HG02623 (cell line): Measurements from ENCODE around the gene NUP93.

ENCODE experiments used
- ATAC-seq: cut with Tn5 transposase; IDR thresholded peaks from one replicate; pipeline ENCODE4 v1.9.1; 2021; ENCODE audit warnings: moderate library complexity; ENCODE audit not compliant: unreplicated experiment

The NUP93 gene

DNA sequence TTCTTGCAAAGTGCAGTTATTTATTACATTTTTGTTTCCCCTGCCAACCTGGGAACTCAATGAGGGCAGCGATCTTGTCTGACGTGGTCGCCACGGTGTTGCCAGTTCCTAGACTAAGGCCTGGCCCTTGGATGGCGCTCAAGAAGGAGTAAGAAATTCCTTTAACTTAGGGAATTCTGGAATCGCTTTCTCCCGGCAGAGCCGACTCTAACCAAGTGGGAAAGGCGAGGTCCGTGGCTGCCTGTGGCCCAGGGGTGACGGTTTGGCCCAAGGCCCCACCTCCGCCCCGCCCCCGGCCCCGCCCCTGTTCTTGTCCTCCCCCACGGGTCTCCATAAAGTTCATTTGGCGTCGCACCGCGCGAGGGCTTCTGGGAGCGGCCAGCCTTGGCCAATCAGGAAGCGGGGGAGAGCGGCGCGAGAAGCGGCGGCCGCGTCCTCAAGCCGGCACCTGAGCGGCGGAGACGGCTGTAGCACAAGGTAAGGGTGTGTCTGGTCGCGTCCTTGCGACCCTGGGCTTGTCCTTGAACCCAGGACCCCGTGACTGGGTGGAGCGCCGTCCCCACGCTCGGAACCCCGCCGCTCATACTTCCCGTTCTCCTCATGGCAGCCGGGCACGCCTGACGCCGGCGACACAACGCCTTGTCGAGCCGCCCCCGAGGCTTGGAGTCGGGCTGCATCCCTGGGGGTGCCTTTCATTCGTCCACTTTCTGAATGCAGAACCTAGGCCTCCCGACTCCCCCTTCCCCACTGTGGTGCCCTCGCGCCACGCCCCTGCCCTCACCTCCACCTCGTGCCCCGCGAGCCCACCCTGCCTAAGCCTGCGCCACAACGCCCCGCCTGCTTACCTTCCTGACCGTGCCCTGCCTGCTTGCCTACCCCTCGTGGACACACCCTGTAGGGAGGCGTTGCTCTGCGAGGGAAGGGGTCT lies at the start of gene NUP93:
Gene NUP93, plus strand, starts transcription at position 395 of the 928 bp plus-strand sequence. CDS start 18,119 bp downstream, outside the sequence.
- ATAC-seq = peak; percentile 79

DNA sequence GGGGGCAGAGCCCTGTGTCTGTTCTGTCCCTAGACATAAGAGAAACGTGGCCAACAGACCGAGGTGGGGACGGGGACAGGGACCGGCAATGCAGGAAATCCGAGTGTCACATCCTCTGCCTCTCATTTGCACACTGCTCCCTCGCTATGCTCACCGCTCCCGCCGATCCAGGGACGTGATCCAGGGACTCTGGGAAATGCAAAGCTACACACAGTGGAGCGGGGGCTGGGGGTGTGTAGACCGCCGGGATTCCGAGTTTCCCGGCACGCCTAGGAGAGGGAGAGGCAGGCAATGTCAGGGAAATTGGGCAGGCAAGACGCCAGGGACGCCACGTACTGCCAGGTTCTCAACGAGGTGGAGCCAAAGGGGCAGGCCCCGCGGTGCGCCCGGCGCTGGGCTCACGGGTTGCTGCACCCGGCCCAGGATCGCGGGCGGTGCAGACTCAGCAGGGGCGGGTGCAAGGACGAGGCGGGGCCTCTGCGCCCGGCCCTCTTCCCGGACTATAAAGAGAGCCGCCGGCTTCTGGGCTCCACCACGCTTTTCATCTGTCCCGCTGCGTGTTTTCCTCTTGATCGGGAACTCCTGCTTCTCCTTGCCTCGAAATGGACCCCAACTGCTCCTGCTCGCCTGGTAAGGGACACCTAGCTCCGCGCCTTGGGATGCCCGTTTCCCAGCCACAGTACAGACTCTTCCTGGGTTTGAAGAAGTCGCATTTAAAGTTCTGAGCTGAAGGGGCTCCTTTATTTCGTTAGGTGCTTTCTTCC lies 47.8 kb upstream of the NUP93 start, which contains the start of gene MT1X:
Gene MT1X, plus strand, starts transcription at position 532 of the 764 bp plus-strand sequence. Its CDS starts 71 bp downstream, at position 603.
- peak; percentile 96 for ATAC-seq

DNA sequence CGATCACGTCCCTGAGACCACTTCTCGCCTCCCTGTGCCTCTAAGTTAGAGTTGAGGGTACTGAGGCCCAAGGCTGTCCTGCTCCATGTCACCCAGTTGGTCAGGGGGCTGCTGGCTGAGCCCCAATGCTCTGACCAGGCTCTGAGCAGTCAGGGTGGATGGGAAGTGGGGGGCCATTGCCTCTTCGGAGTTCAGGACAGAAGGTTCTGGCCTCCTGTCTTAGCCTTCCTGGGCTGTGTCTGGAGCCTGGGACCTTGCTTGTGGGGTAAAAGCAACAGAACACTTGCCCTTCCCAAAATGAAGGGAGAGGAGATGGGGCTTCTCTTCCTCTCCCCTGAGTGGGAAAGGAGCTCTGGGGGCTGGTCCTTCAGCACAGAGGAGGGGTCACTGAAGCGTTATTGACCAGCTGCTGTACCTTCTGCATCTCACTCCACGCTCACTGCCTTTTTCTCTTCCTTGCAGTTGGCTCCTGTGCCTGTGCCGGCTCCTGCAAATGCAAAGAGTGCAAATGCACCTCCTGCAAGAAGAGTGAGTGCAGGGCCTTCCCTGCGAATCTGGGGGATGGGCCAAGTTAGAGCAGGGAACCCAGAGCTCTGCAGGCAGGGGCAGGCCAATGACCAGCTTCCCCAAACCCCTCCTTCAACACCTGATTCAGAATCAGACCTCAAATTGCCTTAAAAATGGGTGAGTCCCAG lies 47.1 kb upstream of the NUP93 start:
- no peak for ATAC-seq

DNA sequence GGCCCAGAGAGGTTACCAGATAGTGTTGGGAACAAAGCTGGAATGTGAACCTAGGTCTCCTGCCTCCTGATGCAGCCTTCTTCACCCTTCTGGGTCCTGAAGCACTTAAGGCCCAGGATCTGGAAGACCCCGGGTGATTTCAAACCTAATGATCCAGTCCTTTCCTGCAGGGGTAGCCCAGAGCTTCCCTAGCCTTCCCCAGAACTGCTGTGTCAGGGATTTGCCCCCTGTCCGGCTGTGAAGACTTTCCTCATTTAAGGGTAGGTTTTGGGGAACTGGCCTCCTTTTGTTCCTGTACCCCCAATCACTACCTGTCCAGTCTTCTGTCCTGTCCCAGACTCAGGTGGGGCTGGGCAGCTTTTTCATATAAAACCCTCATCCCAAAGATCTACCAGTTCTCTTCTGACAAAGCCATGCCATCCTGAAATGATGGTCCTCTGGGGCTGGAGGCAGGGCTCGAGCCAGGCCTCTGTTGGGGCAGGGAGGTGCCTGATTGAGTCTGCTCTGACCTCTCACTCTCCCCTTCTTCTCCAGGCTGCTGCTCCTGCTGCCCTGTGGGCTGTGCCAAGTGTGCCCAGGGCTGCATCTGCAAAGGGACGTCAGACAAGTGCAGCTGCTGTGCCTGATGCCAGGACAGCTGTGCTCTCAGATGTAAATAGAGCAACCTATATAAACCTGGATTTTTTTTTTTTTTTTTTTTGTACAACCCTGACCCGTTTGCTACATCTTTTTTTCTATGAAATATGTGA lies 46.3 kb upstream of the NUP93 start:
- no peak for ATAC-seq

DNA sequence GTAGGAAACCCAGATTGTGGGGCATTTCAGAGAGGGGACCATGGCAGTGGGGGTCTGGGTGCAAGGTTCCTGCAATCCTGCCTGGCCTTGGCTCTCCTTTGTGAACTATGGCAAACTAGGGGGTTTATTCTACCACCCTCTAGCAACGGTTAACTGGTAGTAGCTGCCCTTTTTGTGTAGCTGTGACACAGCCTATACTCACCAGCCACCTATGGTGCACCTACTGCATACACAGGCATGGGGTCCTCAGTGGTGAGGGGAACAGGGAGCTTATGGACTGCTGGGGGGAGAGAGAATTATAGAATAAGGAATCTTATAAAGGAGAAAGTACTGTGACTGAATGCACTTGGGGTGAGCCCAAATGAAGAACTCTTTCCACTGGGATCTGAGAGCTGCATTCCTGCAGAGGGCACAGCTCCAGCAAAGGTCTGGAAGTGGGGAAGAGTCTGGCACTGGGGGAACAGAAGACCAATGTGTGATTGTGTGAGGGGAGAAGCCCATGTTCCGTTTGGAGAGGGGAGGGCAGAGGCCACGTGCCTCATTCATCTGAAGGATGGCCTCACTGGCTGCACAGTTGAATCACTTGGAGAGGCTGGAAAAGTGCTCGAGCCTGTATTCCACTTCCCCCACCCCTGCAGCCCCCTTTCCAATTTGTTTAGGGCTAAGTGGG lies 45.5 kb upstream of the NUP93 start:
- no peak for ATAC-seq

DNA sequence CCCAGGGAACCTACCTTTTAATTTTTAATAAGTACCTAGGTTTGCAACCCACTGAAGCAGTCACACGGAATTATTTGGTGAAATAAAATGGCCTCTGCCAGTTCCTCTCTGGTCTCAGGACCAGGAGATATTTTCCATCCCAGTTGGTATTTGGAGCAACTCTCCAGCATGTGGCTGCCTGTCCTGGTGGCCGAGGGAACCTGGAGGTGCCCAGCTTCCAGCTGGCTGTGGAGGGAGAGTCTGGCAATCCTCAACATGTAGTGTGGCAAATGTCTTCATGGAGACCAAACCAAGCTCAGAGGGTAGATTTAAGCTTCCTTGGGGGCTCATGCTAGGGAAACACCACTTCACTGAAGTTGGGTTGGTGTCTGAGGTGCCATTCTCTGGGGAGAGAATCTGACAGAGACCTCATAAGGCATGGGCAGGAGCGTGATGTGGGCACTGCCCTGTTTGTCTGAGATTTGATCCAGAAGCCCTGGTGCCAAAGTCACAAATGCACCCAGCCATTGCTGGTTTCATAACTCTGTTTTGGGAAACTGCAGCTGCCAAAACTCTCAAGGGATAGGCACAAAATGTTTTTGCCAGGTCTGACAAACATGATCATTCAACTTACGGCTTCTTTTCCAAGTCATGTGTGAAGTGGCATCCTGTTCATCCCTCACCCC lies 44.9 kb upstream of the NUP93 start:
- no peak for ATAC-seq

DNA sequence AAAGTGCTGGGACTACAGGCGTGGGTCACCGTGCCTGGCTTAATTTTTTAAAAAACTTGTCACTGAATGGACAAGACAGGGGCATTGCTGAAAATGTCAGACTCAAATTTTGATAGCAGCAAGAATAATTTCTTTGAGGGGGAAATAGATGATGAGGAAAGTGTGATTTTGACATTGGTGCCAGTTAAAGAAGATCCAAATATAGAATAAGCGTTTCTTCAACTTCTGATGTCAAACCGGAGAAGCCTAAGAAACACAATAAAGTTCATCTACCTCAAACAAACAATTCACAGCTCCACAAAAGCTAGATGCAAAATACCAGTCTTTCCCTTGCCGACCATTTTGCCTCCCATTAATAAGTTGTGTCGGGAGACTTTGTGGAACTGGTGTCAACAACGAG lies 43.2 kb upstream of the NUP93 start:
- no peak for ATAC-seq

DNA sequence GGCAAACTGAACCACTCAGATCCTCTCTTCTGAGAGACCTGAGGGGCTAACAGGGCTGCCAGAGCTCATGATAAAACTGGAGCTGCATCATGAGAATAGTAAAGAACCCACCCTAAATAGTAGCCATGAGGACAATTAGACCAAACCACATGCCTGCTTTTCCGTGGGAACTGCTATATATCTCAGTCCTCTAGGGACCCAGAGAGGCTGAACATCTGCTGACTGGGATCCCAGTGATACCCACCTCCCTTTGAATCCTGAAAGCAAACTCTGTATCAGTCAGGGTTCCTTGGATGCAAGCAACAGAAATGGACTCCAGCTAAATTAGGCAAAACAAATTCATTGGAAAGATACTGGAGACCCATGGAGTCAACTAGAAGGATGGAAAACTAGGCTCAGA lies 41.2 kb upstream of the NUP93 start:
- ATAC-seq = no peak

DNA sequence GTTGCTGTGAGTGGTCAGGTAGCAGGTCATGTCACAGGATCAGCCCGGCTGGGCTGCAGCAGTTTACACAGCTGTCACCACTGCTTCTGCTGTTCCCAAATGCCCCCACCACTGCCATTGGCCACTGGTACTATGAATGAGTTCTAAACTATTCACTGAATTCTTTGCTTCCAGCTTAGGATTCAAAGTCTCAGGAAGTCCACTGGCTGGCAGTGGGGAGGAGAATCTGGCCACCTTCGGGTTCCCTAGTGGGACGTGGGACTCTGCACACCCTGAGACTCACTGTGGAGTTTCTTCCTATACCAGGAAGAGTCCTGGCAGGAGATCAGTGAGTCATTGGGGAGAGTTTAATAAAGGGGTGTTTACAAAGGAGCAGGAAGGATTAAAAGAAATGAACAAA lies 40.8 kb upstream of the NUP93 start:
- no peak for ATAC-seq

DNA sequence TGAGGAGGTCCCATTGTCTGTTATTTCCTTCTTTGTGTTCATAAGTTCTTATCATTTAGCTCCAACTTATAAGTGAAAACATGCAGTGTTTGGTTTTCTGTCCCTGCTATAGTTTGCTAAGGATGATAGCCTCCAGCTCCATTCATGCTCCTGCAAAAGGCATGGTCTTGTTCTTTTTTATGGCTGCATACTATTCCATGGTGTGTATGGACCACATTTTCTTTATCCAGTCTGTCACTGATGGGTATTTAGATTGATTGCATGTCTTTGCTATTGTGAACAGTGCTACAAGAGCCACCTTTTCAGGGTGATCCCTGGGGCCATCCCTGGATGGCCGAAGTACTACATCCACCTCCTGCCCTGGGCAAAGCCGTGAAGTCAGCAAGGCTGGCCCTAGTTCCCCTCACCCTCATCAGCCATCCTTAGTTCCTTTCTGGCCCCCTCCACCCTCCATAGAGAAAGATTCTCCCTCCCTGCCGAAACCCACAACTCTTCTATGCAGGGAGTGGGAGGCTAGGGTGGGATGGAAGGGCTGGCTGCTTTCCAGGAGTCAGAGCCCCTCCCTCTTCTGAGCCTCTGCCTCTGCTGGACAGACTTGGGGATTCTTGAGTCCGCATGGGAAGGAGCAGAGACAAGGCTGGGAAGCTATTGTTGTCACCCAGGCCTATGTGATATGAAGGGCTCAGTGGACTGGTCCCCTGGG lies 39.4 kb upstream of the NUP93 start:
- no peak for ATAC-seq

DNA sequence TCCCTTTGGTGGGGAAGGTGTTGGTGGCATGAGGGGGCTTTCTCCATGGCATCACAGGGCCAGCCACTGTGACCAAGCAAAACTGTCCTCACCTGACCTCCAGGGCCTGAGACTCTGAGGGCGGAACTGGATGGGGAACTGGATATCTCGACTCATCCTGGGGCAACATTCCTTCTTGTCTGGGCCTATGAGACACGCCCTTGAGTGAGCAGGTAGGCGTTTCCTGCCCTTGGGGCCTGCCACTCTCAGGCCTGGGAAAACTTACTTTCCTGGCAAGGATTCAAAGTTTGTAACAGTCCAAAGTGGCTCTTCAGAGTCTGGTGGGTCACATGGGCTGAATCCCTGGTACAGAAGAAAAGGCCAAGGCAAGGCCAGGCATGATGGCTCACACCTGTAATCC lies 38.0 kb upstream of the NUP93 start:
- ATAC-seq = no peak

DNA sequence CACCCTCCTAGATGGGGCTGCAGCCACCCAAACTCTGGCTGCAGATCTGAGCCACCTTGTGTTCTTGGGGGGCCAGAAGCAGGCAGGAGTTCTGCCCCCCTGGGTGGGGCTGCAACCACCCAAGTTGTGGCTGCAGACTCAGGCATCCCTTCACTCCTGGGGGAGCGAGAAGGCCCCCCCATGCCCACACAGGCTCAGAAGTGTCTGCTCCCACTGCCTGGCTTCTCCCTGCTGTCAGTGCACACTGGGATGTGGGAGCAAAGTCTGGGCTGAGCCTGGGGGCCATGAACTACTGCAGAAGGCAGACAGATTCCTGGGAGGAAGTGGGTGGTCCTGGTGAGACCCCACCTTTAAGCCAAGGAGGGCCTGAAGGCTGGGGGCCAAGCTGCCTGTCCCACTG lies 34.7 kb upstream of the NUP93 start:
- no peak for ATAC-seq

DNA sequence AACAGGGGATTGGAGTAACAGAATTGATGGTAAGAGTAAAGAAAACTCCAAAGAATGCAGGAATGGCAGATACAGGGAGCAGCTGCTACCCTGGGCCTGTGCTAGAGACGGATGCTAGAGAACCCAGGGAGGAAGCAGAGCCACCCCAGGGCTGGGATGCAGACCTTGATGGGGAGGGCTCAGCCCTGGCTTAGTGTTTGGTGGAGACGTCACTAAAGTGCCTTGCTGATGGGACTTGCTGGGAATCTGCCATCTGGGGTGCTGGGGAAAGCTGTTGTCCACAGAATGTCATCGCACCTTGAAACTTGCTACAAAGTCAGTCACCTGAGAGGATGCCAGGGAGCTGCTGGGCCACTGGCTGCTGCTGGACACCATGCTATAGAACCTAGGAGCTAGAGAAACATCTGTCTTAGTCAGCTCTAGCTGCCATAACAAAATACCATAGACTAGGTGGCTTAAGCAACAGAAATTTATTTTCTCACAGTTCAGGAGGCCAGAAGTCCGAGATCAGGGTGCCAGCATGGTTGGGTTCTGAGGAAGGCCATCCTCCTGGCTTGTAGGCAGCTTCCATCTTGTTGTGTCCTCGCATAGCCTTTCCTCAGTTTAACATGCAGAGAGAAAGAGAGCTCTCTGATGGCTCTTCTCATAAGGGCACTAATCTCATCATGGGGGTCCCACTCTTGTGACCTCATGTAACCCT lies 32.3 kb upstream of the NUP93 start:
- no peak for ATAC-seq

DNA sequence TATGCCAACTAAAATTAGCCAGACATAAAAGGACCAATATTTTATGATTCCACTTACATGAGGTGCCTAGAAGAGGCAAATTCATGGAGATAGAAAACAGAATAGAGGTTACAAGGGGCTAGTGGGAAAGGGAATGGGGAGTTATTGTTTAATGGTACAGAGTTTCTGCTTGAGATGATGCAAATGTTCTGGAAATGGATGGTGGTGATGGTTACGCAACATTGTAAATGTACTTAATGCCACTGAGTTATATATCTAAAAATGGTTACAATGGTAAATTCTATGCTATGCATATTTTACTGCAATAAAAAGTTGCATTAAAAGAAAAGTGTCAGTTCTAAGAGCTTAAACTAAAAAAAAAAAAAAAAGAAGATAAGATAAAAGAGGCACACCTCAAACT lies 29.7 kb upstream of the NUP93 start:
- ATAC-seq = no peak

DNA sequence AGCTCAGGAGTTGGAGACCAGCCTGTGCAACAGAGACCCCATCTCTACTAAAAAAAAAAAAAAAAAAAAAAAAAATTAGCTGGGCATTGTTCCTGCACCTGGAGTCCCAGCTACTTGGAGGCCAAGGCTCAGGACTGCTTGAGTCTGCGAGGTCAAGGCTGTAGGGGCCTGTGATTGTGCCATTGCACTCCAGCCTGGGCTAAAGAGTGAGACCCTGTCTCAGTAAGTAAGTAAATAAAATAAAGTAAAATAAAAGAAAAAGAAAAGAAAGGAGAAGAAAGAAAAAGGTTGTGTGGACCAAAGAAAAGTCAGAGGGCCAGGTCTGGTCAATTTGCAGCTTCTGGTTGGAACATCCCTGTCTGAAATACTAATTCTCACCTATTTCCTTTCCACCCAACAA lies 29.3 kb upstream of the NUP93 start:
- ATAC-seq = no peak

DNA sequence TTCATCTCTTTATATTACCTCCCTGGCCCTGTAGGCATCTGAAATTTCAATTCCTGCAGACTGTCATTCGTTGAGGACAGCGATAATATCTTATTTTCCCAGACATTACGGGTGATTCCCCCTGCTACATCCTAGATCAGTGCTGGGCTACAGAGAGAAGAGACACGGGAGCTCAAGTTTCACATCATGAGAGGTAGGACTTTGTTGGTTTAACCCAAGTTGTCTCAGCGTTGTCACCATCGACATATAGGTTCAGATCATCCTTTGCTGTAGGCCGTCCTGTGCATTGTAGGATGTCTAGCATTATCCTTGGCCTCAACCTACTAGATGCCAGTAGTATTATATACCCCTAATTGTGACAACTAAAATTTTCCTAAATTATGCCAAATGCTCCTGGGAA lies 28.4 kb upstream of the NUP93 start:
- no peak for ATAC-seq

DNA sequence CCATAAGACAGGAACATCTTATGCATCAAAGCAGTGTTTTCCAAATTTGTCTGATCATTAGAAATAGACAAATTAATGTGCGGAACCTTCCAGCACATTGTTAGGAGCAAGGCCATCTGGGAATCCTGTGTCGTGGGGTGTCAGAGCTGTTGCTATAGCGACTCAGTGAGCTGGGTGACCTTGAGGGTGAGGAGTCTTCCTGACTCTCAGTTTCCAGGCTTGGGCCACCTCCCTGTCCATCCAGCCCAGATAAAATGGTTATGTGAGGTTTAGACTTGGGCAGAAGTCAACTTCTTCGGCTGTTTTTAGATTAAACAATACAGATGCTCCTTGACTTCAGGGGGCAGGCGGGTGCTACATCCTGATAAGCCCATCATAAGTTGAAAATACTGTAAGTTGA lies 27.1 kb upstream of the NUP93 start:
- ATAC-seq = no peak
